Measurements from ENCODE around the gene PCDH12. TPM values are rescaled to one million over a fixed set of nuclear protein-coding genes. Genes with fewer than 3 reads are reported as not detected.

PCDH12 gene
- total RNA-seq, 1 donor from 2014 or later: 7.6 TPM

DNA sequence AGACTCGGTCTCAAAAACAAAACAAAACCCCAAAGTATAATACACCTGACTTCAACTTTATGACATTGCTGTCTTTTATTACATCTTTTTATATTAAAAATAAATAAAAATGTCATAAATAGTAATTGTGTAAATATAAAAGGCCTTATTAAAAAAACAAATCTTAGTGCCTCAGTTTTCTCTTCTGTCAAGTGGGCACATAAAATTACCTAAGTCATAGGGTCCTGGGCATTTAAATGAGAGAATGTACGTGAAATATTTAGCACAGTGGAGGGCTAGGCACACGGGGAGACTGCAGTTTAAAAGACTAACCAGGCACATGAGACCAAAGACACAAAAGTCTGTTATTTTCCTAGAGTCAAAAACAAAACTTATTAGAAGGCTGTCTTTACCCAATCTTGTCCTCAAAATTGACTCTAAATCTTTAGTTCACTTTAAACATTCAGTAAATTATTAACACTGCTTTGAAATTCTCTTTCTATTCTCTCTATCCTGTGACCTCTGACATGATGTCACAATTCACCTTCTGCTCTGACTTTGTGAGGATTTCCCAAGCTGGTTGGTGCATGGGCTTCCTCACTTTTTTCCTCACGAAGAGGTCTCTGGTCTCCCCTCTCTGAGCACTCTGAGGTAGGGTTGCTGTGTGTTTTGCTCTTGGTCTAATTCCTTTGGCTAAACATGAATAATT lies 8.4 kb upstream of the PCDH12 start:
- Histone ChIP-seq H3K36me3 (peaks cover 9% of the 10 kb centered on the region), H3K4me1 (peaks cover 32% of the 10 kb centered on the region), H3K27me3 (ENCODE audit: low read depth) (no peaks in the 10 kb centered on the region), H3K9me3 (replicated peaks) (no peaks in the 10 kb centered on the region), H3K4me3 (no peak overlapping the region), H3K27ac (replicated peaks) (no peak overlapping the region)
- intact Hi-C loops (cut with micrococcal nuclease): loop anchor here (10.0 kb wide), 1 partner anchor 52 kb away; no protein-coding TSS in a partner anchor
- TF ChIP-seq, protein P1, sequence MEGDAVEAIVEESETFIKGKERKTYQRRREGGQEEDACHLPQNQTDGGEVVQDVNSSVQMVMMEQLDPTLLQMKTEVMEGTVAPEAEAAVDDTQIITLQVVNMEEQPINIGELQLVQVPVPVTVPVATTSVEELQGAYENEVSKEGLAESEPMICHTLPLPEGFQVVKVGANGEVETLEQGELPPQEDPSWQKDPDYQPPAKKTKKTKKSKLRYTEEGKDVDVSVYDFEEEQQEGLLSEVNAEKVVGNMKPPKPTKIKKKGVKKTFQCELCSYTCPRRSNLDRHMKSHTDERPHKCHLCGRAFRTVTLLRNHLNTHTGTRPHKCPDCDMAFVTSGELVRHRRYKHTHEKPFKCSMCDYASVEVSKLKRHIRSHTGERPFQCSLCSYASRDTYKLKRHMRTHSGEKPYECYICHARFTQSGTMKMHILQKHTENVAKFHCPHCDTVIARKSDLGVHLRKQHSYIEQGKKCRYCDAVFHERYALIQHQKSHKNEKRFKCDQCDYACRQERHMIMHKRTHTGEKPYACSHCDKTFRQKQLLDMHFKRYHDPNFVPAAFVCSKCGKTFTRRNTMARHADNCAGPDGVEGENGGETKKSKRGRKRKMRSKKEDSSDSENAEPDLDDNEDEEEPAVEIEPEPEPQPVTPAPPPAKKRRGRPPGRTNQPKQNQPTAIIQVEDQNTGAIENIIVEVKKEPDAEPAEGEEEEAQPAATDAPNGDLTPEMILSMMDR (IDR thresholded peaks at IDR 0.05; ENCODE audit: borderline replicate concordance): no peak
- DNase-seq: no peak

DNA sequence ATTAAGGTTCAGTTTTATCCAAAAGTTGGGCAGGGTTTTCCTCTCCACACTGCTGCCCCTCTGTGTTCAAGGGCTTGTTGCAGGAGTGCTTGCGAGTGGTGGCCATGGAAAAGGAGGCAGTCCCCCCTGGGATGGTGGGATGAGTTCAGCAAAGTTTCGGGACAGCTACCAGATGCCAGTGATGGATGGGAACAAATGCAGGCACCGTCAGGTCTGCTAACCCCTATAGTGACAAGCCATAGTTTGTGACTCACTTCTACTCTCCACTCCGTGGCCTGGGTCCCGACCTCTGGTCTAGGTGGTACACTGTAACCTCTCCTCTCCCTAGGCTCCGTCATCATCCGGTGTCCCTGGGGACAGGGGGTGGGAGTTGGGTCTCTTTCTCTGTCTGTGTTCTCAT lies 7.1 kb upstream of the PCDH12 start:
- H3K4me1 ChIP-seq: peaks cover 32% of the 10 kb centered on the region
- H3K27me3 ChIP-seq (ENCODE audit: low read depth): no peaks in the 10 kb centered on the region
- no peak overlapping the region for H3K4me3 ChIP-seq
- TF ChIP-seq, protein P1 (IDR thresholded peaks at IDR 0.05; ENCODE audit: borderline replicate concordance): no peak
- no peak overlapping the region for H3K27ac ChIP-seq (replicated peaks)
- DNase-seq: no peak
- H3K9me3 ChIP-seq (replicated peaks): no peaks in the 10 kb centered on the region
- no peaks in the 10 kb centered on the region for H3K36me3 ChIP-seq
- intact Hi-C loops (cut with micrococcal nuclease): loop anchor here (10.0 kb wide), 1 partner anchor 50 kb away; no protein-coding TSS in a partner anchor

GRCh38 chr5:141963701-141964100 lies 5.7 kb upstream of the PCDH12 start:
- Histone ChIP-seq H3K4me3 (no peak overlapping the region), H3K27me3 (ENCODE audit: low read depth) (no peaks in the 10 kb centered on the region), H3K27ac (replicated peaks) (no peak overlapping the region), H3K9me3 (replicated peaks) (no peaks in the 10 kb centered on the region), H3K36me3 (no peaks in the 10 kb centered on the region), H3K4me1 (peaks cover 34% of the 10 kb centered on the region)
- TF ChIP-seq, protein P1 (IDR thresholded peaks at IDR 0.05; ENCODE audit: borderline replicate concordance): no peak
- intact Hi-C loops (cut with micrococcal nuclease): loop anchor here (5.0 to 10.0 kb wide), 2 partner anchors 49 to 266 kb away; no protein-coding TSS in a partner anchor
- no peak for DNase-seq

GRCh38 chr5:141961466-141961865 lies 3.5 kb upstream of the PCDH12 start:
- Histone ChIP-seq H3K36me3 (no peaks in the 10 kb centered on the region), H3K27ac (replicated peaks) (peak overlapping the region; percentile 88), H3K4me1 (peaks cover 47% of the 10 kb centered on the region), H3K9me3 (replicated peaks) (no peaks in the 10 kb centered on the region), H3K27me3 (ENCODE audit: low read depth) (no peaks in the 10 kb centered on the region), H3K4me3 (no peak overlapping the region)
- intact Hi-C loops (cut with micrococcal nuclease): loop anchor here (5.0 to 10.0 kb wide), 2 partner anchors 47 to 264 kb away; no protein-coding TSS in a partner anchor
- TF ChIP-seq, protein P1 (IDR thresholded peaks at IDR 0.05; ENCODE audit: borderline replicate concordance): no peak
- no peak for DNase-seq

- peak; percentile 86 for DNase-seq
- Histone ChIP-seq H3K27me3 (ENCODE audit: low read depth) (no peaks in the 10 kb centered on the region), H3K4me1 (peaks cover 55% of the 10 kb centered on the region), H3K36me3 (no peaks in the 10 kb centered on the region), H3K9me3 (replicated peaks) (no peaks in the 10 kb centered on the region), H3K4me3 (no peak overlapping the region), H3K27ac (replicated peaks) (peak overlapping the region; percentile 88)
- TF ChIP-seq, protein P1 (IDR thresholded peaks at IDR 0.05; ENCODE audit: borderline replicate concordance): peak; percentile 90
- intact Hi-C loops (cut with micrococcal nuclease): loop anchor here (5.0 to 10.0 kb wide), 2 partner anchors 46 to 263 kb away; no protein-coding TSS in a partner anchor
Measured at GRCh38 chr5:141960449-141961323, 2.7 kb upstream of the PCDH12 start.

Data from left ventricle myocardium inferior (tissue), 1 donor.